Activated naive CD8-positive, alpha-beta T cell treated with anti-CD3 and anti-CD28 coated beads, Interleukin-2, amount 50 U/mL, for 24 hours (primary cell): ENCODE measurements around the gene TMEM121.
A peak's percentile ranks its signal among the peaks of the same experiment; 100 is the strongest.
"Not testable (repeated sequence)": the region's sequence is repeated elsewhere in the genome, so short reads cannot be mapped to it uniquely, and the experiment has no call there.

Source experiments
- ATAC-seq: fragments of 150-1000 bp; cut with Tn5 transposase; one replicate; pipeline ENCODE4 v1.10.0; 2021
- DNase-seq: peaks from one replicate; pipeline ENCODE4 v3.0.0; 2021
- H3K27ac Mint-ChIP-seq: one replicate; pipeline ENCODE4 v1.8.0; 2021; ENCODE audit warnings: mild to moderate bottlenecking, mixed read lengths
- H3K27me3 Mint-ChIP-seq: one replicate; pipeline ENCODE4 v1.8.0; 2021; ENCODE audit warnings: mixed read lengths
- H3K36me3 Mint-ChIP-seq: one replicate; pipeline ENCODE4 v1.8.0; 2021; ENCODE audit warnings: low read depth, mixed read lengths
- H3K4me1 Mint-ChIP-seq: one replicate; pipeline ENCODE4 v1.8.0; 2021; ENCODE audit warnings: mixed read lengths
- H3K4me3 Mint-ChIP-seq: one replicate; pipeline ENCODE4 v1.8.0; 2021; ENCODE audit warnings: mild to moderate bottlenecking, moderate library complexity, mixed read lengths
- H3K9me3 Mint-ChIP-seq: one replicate; pipeline ENCODE4 v1.8.0; 2021; ENCODE audit warnings: mixed read lengths

Gene TMEM121

GRCh38 chr14:105568859-105569766, 42.7 kb downstream of the TMEM121 start:
- ATAC-seq (no peak), DNase-seq (no peak)
- H3K36me3 Mint-ChIP-seq = no peaks in the 10 kb centered on the region
- H3K9me3 Mint-ChIP-seq = peaks cover 21% of the 10 kb centered on the region
- H3K4me3 Mint-ChIP-seq = no peak overlapping the region
- peaks cover 2% of the 10 kb centered on the region for H3K4me1 Mint-ChIP-seq
- H3K27ac Mint-ChIP-seq = no peak overlapping the region
- H3K27me3 Mint-ChIP-seq = no peaks in the 10 kb centered on the region

GRCh38 chr14:105570482-105570881, 44.1 kb downstream of the TMEM121 start:
- ATAC-seq (no peak), DNase-seq (no peak)
- H3K36me3 Mint-ChIP-seq = no peaks in the 10 kb centered on the region
- peaks cover 21% of the 10 kb centered on the region for H3K9me3 Mint-ChIP-seq
- H3K27ac Mint-ChIP-seq = no peak overlapping the region
- peaks cover 2% of the 10 kb centered on the region for H3K4me1 Mint-ChIP-seq
- H3K4me3 Mint-ChIP-seq = no peak overlapping the region
- H3K27me3 Mint-ChIP-seq = no peaks in the 10 kb centered on the region

- Mint-ChIP-seq H3K27ac (peak overlapping the region; percentile 70), H3K9me3 (peaks cover 21% of the 10 kb centered on the region)
- ATAC-seq, H3K27me3 Mint-ChIP-seq, H3K36me3 Mint-ChIP-seq, H3K4me3 Mint-ChIP-seq, DNase-seq, H3K4me1 Mint-ChIP-seq: not testable (repeated sequence)
Measured at GRCh38 chr14:105571181-105571951, 45.0 kb downstream of the TMEM121 start.

GRCh38 chr14:105572063-105572462, 45.7 kb downstream of the TMEM121 start:
- Mint-ChIP-seq H3K4me1 (peaks cover 12% of the 10 kb centered on the region), H3K9me3 (peaks cover 20% of the 10 kb centered on the region)
- not testable (repeated sequence) for H3K27ac Mint-ChIP-seq, DNase-seq, H3K36me3 Mint-ChIP-seq, H3K27me3 Mint-ChIP-seq, ATAC-seq, H3K4me3 Mint-ChIP-seq

GRCh38 chr14:105573841-105574240, 47.5 kb downstream of the TMEM121 start:
- peaks cover 18% of the 10 kb centered on the region for H3K9me3 Mint-ChIP-seq
- H3K27ac Mint-ChIP-seq = peak overlapping the region; percentile 71
- ATAC-seq, H3K4me3 Mint-ChIP-seq, DNase-seq, H3K27me3 Mint-ChIP-seq, H3K36me3 Mint-ChIP-seq: not testable (repeated sequence)
- H3K4me1 Mint-ChIP-seq = peaks cover 16% of the 10 kb centered on the region

- H3K4me3 Mint-ChIP-seq, H3K27ac Mint-ChIP-seq, ATAC-seq, H3K36me3 Mint-ChIP-seq, DNase-seq, H3K27me3 Mint-ChIP-seq: not testable (repeated sequence)
- Mint-ChIP-seq H3K4me1 (peaks cover 16% of the 10 kb centered on the region), H3K9me3 (peaks cover 16% of the 10 kb centered on the region)
Measured at GRCh38 chr14:105574411-105574810, 48.0 kb downstream of the TMEM121 start.

- not testable (repeated sequence) for H3K36me3 Mint-ChIP-seq, DNase-seq, H3K4me3 Mint-ChIP-seq, H3K9me3 Mint-ChIP-seq, H3K27me3 Mint-ChIP-seq, H3K27ac Mint-ChIP-seq
- ATAC-seq = peak; percentile 30
- H3K4me1 Mint-ChIP-seq = peaks cover 16% of the 10 kb centered on the region
Measured at GRCh38 chr14:105575016-105575700, 48.8 kb downstream of the TMEM121 start.

GRCh38 chr14:105576525-105577088, 50.2 kb downstream of the TMEM121 start:
- H3K9me3 Mint-ChIP-seq = no peaks in the 10 kb centered on the region

GRCh38 chr14:105577314-105577861, 51.0 kb downstream of the TMEM121 start:
- DNase-seq (no peak), ATAC-seq (no peak)
- Mint-ChIP-seq H3K4me1 (peaks cover 20% of the 10 kb centered on the region), H3K36me3 (no peaks in the 10 kb centered on the region), H3K4me3 (no peak overlapping the region), H3K27me3 (peaks cover 9% of the 10 kb centered on the region), H3K9me3 (no peaks in the 10 kb centered on the region), H3K27ac (peak overlapping the region; percentile 69)

More at GRCh38 chr14:105576525-105577088, 50.2 kb downstream of the TMEM121 start:
- Mint-ChIP-seq H3K27me3 (peaks cover 9% of the 10 kb centered on the region), H3K4me1 (peaks cover 20% of the 10 kb centered on the region), H3K27ac (peak overlapping the region; percentile 69), H3K36me3 (no peaks in the 10 kb centered on the region), H3K4me3 (no peak overlapping the region)
- DNase-seq (no peak), ATAC-seq (no peak)

GRCh38 chr14:105578070-105578469, 51.7 kb downstream of the TMEM121 start:
- Mint-ChIP-seq H3K27me3 (peaks cover 9% of the 10 kb centered on the region), H3K27ac (peak overlapping the region; percentile 58), H3K36me3 (no peaks in the 10 kb centered on the region)

GRCh38 chr14:105579221-105579620, 52.8 kb downstream of the TMEM121 start:
- H3K27me3 Mint-ChIP-seq, H3K36me3 Mint-ChIP-seq, H3K4me3 Mint-ChIP-seq, DNase-seq, ATAC-seq, H3K27ac Mint-ChIP-seq, H3K9me3 Mint-ChIP-seq: not testable (repeated sequence)
- H3K4me1 Mint-ChIP-seq = peaks cover 21% of the 10 kb centered on the region

More at GRCh38 chr14:105578070-105578469, 51.7 kb downstream of the TMEM121 start:
- ATAC-seq (no peak), DNase-seq (no peak)
- Mint-ChIP-seq H3K4me1 (peaks cover 22% of the 10 kb centered on the region), H3K9me3 (no peaks in the 10 kb centered on the region), H3K4me3 (no peak overlapping the region)
